Right hindlimb (tissue), 1 donor: Measurements from ENCODE around the gene CAPN3.

Source experiments
- DNase-seq: peaks from one replicate; pipeline ENCODE4 v3.0.0-alpha.2; 2018

Gene CAPN3

DNA sequence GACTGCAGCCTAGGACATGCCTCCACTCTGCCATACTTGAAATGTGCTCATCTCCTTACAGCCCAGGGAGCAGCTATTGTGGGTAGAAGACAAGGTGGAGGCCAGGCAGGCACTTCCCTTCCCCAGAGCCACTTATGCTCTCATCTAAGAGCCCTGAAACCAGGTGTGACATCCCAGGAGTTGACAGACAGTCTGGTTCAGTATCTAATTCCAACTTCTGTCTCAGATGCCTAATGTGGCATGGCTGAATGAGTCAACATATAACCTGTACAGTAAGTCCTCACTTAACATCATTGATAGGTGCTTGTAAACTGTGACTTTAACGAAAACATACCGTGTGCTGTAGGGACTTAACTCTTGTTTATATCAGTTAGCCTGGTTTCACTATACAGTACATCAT is 1.2 kb upstream of the CAPN3 start:
- no peak for DNase-seq

GRCh38 chr15:42359985-42360384 is 684 bp downstream of the CAPN3 start:
- no peak for DNase-seq

- DNase-seq = no peak
These were observed 1.3 kb downstream of the CAPN3 start for GRCh38 chr15:42360535-42361112.

DNA sequence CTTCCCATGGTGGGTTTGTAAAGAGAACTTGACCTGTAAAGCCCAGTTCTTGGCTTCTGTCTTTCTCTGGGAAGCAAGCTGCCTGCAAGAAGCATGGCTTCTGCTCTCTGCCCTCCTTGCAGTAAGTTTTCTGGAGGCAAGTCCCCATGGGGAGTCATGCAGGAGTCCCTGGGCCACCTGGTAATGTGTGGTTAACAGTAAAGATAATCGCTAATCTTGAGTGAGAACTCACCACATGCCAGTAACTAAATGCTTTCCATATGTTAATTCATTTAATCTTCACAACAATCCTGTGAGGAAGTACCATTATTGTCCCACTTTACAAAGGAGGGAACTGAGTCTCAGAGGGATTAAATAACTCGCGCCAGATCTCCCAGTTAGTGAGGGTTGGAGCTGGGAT is 4.2 kb downstream of the CAPN3 start:
- DNase-seq = no peak

- no peak for DNase-seq
These were observed 4.6 kb downstream of the CAPN3 start for GRCh38 chr15:42363942-42364341.

- DNase-seq = no peak
These were observed 5.2 kb downstream of the CAPN3 start for GRCh38 chr15:42364529-42364928.

GRCh38 chr15:42365921-42366550 is 6.7 kb downstream of the CAPN3 start:
- DNase-seq = no peak

DNA sequence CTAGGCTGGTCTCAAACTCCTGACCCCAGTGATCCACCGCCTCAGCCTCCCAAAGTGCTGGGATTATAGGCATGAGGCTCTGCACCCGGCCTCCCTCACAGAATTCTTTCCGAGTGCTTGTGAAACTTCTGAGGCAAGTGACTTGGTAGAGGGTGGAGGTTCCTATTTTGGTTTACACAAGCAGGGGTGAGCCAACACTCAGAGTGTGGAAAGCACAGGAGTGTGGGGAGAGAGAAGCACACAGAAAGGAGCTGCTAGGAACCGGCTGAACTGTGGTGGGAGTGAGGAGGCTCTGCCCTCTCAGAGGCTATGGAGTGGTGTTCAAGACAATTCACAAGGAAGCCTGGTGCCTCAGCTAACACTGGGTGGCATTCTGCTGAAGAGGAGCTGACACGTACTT is 7.7 kb downstream of the CAPN3 start:
- no peak for DNase-seq

- no peak for DNase-seq
These were observed 8.8 kb downstream of the CAPN3 start for GRCh38 chr15:42368096-42368495.

DNA sequence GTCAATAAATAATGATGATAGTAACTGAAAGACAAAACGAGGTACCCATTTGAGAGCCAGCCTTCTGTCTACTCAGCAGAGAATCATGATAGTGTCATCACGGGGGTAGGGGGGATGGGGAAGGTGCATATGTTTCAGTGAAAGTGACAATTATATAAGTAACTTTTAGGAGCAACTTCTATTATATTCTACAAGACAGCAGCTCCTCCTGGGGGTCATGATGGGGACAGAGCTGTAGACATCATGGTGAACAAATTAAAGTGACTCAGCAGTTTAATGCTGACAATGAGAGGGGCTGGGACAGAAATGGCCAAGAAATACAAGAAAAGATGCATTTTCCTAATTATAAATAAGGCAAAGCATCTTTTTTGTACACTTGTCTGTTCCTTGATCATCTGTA is 11.8 kb downstream of the CAPN3 start:
- DNase-seq = no peak

GRCh38 chr15:42373274-42373673 is 14.0 kb downstream of the CAPN3 start:
- no peak for DNase-seq

- DNase-seq = no peak
These were observed 14.6 kb downstream of the CAPN3 start for GRCh38 chr15:42373936-42374335.

- DNase-seq = no peak
These were observed 15.5 kb downstream of the CAPN3 start for GRCh38 chr15:42374810-42375209.

GRCh38 chr15:42375252-42375651 is 16.0 kb downstream of the CAPN3 start:
- DNase-seq = no peak

DNA sequence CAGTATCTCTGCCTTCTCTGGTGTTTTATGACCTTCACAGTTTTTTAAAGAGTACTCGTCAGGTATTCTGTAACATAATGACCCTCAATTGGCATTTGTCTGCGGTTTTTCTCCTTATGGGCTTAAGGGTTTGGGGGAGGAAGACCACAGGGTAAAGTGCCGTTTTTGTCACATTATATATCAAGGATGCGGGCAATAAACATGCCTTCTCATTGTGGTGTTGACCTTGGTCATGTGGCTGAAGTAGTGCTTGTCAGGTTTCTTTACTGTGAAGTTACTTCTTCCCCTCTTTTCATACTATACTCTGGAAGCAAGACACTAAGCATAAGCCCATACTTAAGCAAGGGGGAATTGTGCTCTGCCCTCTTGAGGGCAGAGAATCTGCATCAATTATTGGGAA is 16.6 kb downstream of the CAPN3 start:
- DNase-seq = no peak

- no peak for DNase-seq
These were observed 18.7 kb downstream of the CAPN3 start for GRCh38 chr15:42378011-42378410.

GRCh38 chr15:42384597-42384996 is 25.3 kb downstream of the CAPN3 start:
- no peak for DNase-seq

GRCh38 chr15:42385206-42385979 is 26.1 kb downstream of the CAPN3 start:
- no peak for DNase-seq

GRCh38 chr15:42385980-42386700 is 26.8 kb downstream of the CAPN3 start:
- DNase-seq = no peak

GRCh38 chr15:42387603-42388002 is 28.3 kb downstream of the CAPN3 start:
- no peak for DNase-seq

GRCh38 chr15:42392309-42393024 is 33.2 kb downstream of the CAPN3 start:
- DNase-seq = no peak

DNA sequence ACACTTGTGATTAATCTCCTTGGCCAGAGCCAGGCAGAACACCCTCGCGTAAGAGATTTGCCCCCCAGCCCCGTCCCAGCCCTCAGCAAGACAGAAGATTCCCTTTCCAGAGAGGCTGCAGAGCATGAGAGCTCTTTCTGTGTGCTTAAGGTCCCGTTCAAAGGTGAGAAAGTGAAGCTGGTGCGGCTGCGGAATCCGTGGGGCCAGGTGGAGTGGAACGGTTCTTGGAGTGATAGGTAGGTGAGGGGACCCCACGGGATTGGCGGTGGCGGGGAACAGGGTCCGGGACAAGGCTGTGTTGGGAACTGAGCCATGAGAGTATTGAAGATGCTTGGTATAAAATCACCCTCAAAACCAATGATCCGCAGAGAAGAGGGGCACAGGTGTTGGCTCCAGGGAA is 34.8 kb downstream of the CAPN3 start:
- DNase-seq = no peak

- DNase-seq = no peak
These were observed 36.5 kb downstream of the CAPN3 start for GRCh38 chr15:42395838-42396237.
